NCI-H146 (cell line): ENCODE measurements around the gene CCT7.
A peak's percentile ranks its signal among the peaks of the same experiment; 100 is the strongest.
"Not testable (repeated sequence)": the region's sequence is repeated elsewhere in the genome, so short reads cannot be mapped to it uniquely, and the experiment has no call there.

ENCODE experiments used
- DNase-seq: peaks from one replicate; lab custom pipeline; 2025; lab: John Stamatoyannopoulos, UW

Gene CCT7

DNA sequence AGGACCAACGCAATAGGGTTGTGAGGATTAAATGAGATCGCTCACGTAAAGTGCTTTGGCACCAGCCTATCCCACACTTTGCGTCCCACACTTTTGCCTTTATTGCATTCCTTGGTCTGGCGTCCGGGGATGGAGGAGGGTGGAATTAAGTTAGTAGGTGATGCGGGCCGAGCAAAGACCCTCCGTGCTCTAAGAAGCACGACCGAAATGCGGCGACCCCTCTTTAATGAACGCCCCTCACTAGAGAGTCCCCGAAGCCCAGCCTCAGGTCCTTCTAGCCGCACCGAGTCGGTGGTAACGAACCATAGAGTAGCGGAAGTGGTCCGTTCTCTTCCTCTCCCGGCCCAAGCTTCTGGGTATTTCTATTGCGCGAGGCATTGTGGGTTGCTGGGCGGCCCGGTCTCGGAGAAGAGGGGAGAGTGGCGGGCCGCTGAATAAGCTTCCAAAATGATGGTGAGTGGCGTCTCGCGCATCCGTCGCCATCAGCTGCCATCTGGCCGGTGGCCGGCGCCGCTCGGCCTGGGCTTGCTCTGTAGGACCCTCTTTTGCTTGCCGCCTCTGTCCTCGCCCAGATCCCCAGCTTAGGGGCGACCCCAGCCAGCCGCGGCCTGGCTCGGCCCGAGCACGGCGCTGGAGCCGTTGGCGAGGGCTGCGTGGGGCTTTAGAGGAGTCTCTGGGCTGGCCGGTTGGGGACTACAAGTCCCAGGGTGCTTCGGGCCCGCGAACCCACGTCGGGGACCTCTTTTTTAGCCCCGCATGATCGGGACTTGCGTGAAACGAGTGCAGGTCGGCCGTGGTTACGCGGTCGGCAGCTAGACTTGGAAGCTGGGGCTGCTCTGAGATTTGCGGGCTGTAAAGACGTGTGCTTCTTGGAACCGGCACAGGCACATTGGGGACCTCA lies at the start of gene CCT7:
Gene CCT7, plus strand, starts transcription at position 377 of the 901 bp plus-strand sequence. Its CDS starts 71 bp downstream, at position 448.
- DNase-seq = peak; percentile 93

DNA sequence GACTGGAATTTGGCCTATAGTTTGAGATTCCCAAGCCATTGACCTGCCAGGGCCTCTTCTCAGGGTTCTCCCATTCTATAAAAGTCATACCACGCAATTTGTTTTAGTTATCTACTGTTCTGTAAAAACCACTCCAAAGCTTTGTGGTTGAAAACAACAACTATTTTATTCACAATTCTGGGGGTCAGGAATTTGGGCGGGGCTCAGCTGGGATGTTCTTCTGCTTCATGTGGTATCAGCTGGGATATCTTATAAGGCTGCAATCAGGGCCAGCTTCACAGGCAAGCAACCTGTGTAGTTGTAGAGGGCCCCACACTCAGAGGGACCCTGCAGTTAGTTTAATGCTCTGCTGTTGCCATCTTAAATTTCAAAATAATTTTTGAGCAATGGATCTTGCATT lies 48.1 kb upstream of the CCT7 start:
- DNase-seq = no peak

DNA sequence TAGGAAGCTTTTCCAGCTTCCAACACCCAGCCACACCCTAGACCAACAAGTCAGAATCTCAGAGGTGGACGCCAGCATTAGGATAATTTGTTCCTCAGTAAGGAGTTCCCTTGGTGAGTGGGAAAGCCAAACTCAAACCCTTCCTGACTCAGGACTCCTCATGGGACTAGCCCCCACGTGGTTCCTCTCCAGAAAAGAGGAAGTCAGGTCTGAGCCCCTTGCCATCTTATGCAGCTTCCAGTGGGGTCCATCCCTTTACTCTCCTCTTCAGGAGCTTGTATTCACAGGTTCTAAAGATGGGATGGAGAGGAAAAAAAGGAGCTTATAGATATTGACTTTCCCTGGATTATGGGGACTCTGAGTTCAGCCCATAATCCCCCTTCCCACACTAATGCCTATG lies 46.6 kb upstream of the CCT7 start:
- no peak for DNase-seq

DNA sequence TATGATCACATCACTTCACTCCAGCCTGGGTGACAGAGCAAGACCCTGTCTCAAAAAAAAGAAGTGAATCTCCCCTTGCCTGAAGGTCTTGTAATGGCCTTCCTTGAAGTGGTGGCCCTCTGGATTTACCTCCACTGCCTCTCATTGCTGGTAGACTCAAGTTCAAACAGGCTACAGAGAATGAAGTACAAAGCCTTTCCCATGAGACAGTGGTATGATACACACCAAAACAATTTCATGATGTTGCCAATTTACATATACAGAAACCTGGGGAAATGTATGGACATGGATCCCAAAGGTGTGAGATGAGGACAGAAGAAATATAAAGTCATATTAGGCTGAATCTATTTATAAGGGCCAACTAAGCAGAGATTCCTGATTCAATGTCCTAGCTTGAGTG lies 36.5 kb upstream of the CCT7 start:
- no peak for DNase-seq

DNA sequence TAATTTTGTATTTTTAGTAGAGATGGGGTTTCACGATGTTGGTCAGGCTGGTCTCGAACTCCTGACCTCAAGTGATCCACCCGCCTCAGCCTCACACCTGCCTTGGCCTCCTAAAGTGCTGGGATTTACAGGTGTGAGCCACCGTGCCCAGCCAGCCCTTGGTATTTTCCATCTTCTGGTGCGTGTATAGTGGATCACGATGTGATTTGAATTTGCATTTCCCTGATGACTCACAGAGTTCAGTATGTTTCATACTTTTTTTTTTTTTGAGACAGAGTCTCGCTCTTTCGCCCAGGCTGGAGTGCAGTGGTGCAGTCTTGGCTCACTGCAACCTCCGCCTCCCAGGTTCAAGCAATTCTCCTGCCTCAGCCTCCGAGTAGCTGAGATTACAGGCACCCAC lies 33.8 kb upstream of the CCT7 start:
- DNase-seq = not testable (repeated sequence)

DNA sequence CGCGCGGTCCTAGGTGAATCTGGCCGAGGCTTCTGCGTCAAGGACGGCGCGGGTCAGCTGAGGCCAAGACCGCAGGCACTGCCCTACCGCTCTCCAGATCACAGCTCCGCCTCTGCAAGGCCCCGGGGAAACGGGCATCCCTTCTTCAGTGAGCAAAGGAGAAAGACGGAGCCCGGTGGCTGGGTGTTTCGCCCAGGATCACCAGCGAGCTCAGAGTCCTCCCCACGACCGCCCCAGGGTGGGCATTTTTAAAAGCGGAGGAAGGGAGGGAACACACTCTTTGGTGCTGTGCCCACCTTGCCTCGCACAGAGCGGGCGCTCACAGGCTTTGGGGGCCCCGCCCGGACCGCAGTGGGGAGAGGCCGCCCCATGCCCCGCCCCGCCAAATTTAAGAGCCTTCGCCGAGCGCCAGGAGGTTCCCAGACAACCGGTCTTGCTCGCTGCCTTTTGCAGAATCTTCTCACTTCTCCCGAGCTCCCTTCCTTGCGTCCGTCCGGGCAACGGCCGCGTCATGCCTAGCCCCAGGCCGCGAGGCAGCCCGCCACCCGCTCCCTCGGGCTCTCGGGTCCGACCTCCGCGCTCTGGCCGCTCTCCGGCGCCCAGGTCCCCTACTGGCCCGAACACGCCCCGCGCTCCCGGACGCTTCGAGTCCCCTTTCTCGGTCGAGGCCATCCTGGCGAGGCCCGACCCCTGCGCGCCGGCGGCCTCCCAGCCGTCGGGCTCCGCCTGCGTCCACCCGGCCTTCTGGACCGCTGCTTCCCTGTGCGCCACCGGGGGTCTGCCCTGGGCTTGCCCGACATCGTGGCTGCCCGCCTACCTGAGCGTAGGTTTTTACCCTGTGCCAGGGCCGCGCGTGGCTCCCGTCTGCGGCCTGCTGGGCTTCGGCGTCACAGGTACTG lies 31.7 kb upstream of the CCT7 start, which contains the start of gene NOTO:
Gene NOTO, plus strand, starts transcription at position 419 of the 899 bp plus-strand sequence. Its CDS starts 93 bp downstream, at position 512.
- DNase-seq = peak; percentile 63

DNA sequence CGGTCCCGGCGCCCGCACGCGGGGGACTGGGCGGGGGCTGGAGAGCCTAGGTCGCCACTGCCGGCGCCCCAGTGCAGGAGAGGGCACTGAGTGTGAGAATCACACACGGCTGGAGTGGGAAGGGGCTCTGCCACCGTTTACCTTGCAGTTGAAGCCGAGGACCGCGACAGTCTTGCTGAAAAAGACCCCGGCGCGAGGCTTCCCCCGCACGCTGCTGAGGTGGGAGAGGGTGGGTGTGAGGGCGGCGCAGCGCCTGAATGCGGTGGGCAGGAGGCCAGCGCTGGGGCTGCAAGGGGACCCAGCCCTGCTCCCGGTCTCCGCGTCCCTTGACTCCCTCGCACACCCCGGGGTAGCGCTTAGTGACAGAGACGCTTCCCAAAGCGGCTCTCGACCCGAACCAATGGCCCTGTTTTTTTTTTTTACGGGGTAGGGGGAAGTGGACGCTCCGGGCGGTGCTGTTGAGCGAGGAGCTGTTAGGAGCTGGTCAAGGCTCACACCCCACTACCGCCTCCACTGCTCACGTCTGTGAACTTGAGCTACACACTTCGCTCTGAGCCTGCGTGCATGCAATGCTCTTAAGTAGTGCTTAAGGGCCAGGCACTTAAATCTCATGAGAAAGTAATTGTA lies 30.9 kb upstream of the CCT7 start:
- peak; percentile 44 for DNase-seq

DNA sequence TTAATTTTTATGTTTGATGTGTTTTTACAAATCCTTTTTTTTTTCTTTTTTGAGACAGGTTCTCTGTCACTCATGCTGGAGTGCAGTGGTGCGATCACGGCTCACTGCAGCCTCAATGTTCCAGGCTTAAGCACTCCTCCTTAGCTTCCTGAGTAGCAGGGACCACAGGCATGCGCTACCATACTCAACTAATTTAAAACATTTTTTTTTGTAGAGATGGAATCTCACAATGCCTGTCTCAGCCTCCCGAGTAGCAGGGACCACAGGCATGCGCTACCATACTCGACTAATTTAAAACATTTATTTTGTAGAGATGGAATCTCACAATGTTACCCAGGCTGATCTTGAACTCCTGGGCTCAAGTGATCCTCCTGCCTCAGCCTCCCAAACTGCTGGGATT lies 28.5 kb upstream of the CCT7 start:
- DNase-seq = no peak

DNA sequence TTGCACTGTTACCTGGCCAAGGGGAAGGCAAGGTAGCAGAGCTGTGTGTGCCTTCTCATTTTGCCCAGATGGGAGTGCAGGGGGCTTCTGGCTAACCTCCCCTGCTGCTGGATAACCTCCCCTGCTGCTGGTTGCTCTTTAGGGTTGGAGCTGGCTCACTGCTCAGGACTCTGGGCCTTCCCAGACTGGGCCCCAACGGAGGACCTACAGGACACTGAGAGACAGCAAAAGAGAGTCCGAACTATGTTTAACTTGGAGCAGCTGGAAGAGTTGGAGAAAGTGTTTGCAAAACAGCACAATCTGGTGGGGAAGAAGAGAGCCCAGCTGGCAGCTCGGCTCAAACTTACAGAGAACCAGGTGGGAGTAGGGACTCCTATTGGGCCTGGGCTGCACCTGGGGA lies 25.9 kb upstream of the CCT7 start:
- no peak for DNase-seq

DNA sequence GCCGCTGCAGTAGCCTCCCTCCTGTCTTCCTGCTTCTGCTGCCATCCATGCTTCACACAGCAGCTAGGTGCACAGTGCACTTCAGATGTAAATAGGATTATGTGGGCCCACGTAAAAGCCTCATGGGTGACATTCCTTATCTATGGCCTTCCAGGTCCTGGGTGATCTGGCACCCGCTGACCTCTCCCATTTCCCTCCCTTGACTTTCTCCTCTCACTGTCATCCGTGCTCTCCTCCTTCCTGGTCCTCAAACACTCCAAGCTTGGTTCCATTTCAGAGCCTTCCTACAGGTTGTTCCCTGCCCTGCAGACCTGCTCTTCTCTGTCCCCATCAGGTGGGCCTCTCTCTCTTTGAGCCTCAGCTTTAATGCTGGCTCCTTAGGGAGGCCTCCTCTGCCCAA lies 24.1 kb upstream of the CCT7 start:
- no peak for DNase-seq

DNA sequence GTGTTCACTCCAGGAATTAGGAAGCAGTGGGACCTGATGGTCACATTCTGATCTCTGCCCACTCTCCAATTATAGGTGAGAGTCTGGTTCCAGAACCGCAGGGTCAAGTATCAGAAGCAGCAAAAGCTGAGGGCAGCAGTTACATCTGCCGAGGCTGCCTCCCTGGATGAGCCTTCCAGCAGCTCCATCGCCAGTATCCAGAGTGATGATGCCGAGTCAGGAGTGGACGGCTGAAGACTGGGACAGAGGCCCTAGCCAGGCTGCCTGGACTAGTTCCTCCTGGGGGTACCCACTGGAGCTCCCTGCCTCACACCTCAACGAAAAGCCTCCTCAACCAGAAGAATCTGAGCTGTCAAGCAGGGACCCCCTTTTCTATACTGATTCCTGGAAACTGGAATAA lies 23.4 kb upstream of the CCT7 start:
- DNase-seq = no peak

DNA sequence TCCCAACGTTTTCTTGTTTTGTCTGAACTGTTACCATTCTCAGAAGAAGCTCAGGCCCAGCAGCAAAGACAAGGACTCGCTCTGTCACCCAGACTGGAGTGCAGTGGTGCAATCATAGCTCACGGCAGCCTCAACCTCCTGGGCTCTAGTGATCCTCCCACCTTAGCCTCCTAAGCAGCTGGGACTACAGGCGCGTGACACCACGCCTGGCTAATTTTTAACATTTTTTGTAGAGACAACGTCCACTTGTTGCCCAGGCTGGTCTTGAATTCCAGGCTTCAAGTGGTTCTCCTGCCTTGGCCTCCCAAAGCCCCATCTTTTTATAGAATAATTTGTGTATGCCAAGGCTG lies 22.0 kb upstream of the CCT7 start:
- DNase-seq = no peak

DNA sequence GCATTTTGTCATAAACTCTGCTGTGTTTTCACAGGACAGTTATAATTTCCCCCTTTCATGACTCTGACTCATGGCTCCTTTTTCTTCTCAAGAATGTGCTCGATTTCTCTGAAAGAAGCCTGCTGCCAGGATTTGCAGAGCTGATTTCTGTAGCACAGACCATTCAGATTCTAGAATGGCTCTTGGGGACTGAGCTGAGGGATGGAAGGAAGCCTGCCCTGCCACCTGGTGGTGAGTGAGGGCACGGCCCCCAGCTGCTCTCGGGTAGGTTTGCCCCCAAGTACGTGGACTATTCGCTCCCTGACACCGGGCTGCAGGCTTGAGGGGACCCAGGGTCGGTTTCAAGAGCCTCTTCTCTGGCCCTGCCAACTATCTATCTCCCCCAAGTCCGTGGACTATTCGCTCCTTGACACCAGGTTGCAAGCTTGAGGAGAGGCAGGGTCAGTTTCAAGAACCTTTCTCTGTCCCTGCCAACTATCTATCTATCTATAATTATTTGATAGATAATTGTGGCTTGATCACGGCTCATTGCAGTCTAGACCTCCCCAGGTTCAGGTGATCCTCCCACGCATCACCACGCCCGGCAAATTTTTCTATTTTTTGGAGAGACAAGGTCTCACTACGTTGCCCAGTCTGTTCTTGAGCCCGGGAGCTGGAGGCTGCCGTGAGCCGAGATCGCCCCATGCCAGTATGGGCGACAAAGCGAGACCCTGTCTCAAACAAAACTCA lies 21.5 kb upstream of the CCT7 start:
- peak; percentile 70 for DNase-seq

DNA sequence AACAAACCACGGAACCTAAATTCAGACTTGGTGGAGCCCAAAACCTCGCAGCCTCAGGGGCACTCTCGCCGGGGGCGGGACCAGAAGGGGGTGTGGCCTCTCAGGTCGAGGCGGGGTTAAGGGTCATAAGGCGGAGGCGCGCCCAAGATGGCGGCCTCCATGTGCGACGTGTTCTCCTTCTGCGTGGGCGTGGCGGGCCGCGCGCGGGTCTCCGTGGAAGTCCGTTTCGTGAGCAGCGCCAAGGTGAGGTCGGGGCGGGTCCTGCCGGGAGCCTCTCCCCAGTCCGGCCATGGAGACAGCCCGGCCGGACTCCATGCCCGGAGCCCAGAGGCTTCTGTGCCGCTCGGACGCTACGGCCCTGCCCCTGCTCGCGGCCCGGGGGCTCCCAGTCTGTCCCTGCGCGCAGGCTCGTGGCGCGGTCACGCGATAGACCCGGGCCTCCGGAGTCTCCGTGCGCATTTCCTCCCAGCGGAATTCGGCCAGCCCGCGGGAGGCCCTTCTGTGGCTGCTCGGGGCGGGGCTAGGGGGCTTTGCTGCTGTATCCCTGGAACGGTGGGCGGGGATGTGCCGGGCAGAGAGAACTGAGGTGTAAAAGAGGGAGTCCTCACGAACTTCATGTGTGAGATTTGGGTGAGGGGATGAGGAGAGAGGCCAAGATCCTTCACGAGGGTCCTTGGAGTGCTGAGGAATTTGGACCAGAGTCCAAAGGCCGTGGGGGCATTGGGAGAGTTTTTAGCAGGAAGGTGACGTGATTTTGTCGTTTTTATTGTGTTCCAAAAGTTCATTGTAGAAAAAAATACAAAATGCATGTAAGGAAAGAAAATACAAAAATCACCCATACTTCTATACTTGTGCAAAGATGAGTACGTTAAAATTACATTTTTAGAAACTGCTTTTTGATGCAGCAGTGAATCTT lies 19.7 kb upstream of the CCT7 start, which contains the start of gene SMYD5:
Gene SMYD5, plus strand, starts transcription at position 126 of the 916 bp plus-strand sequence. Its CDS starts 22 bp downstream, at position 148.
- DNase-seq = peak; percentile 82

DNA sequence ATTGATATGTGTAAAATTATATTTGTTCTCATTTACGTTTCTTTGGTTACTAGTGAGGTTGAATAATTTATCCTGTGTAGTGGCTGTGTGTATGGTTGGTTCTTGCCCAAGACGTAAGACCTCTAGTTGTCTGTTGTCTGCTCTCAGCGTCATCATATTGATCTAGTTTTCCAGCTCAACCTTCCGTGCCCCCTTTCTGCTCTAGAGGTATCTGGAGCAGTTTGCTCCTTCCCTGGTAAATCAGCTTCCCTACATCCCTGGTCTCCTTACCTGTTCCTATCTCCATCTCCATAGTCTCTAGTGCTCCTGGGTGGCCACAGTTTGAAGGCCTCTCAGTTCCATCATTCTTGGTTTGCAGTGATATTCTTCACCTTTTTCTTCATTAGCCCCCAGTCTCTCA lies 18.9 kb upstream of the CCT7 start:
- peak; percentile 40 for DNase-seq

DNA sequence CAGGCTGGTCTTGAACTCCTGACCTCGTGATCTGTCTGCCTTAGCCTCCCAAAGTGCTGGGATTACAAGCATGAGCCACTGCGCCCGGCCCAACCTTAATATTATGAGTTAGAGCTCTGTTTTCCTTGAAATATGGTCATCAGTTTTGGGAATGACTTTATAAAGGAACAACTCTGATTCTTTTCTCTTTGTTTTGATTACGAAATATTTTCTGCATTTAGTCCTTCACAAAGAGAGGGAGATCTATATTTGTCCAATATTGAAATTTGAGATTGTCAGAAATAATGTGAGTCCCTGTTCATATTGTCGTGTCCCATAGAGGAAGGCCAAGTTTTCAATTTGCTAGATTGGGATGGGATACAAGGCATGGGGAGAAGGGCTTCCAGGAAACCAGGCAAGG lies 16.9 kb upstream of the CCT7 start:
- no peak for DNase-seq

DNA sequence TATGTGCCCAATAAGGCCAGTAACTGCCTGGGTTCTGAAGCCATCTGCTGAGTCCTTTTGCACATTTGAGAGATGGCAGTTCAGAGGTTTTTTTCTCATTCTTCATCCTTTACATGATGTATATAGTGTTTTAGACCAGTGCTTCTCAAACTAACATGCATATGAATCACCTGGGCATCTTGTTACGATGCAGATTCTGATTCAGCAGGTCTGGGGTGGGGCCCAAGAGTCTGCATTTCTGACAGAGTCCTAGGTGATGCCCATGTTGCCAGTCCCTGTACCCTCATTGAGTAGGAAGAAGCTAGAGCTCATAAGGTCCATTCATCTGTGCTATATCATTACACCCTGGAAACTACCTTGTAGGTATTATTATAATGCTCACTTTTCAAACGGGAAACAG lies 16.3 kb upstream of the CCT7 start:
- no peak for DNase-seq

DNA sequence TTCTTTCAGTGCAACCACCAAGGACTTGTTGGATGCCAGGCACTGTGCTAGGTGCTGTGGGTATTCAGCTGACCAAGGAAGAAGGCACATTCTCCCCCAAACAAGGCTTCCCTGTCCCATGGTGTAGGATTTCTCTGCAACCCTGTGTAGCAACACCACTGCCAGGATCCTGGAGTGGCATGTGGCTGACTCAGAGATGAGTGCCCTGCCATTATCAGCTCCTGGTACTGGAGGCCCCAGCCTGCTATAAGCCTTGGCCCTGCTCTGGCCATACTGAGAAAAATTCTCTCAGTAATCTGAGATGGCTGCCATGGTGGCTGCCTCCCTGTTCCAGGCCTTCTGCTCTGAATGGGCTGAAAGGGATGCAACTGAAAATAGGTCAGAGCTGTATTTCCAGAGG lies 15.8 kb upstream of the CCT7 start:
- no peak for DNase-seq

DNA sequence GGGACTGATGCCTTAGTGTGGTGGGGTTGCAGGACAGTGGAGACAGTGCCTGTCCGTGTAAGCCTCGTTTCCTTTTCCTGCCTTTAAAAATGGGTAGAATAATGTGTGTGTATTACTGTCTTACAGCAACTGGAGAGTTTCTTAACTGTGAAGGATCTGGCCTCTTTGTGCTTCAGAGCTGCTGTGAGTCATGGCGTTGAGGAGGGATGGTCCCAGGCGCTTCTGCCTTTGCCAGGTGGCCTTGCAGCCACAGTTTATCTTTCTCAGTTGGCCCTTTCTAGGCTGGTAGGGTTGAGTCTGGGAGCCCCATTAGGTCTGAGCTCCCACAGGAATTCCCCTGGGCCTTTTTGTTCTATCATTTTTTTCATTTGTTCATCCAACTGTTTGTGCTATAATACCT lies 10.3 kb upstream of the CCT7 start:
- no peak for DNase-seq

DNA sequence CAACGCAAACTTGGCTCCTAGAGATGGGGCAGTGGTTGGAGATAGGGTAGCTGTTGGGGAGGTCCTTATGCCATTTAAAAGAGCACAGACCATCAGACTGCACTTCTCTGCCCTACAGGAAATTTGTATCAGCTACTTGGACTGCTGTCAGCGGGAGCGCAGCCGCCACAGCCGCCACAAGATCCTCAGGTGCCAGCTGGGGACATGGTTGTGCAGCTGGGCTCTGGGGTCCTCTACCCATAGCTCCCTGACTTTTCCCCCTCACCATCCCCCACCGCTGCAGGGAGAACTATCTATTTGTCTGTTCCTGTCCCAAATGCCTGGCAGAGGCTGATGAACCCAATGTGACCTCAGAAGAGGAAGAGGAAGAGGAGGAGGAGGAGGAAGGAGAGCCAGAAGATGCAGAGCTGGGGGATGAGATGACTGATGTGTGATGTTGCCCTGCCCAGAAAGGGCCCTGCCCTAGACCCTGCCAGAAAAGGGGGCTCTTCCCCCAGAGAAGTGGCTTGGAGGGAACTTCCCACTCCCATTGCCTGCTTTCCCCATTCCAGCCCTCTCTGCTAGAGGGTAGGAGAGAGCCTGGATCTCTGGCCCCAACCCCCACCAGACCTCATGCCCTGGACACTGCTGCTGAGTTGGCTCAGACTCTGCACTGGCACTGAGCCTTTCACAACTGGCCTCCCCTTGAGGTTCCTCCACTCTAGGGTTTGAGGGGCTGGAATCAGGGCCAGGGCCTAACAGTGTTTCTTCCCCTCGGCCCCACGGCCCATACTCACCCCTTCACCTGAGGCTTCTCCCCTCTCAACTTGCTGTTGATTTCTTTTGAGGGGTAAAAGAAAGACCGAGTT lies 8.4 kb upstream of the CCT7 start:
- no peak for DNase-seq
